ENCODE data around the gene CRYBA4.

Gene CRYBA4

GRCh38 chr22:26621663-26622062, at the start of gene CRYBA4:
CRYBA4 (plus strand) TSS chr22:26621963; CDS start chr22:26622597, 634 bp downstream.
- DNase-seq, result no peak

GRCh38 chr22:26573026-26573662, 48.6 kb upstream of the CRYBA4 start:
- no peak for DNase-seq

GRCh38 chr22:26574001-26574723, 47.6 kb upstream of the CRYBA4 start:
- DNase-seq, result no peak

GRCh38 chr22:26576026-26576680, 45.6 kb upstream of the CRYBA4 start:
- DNase-seq, result no peak

DNA sequence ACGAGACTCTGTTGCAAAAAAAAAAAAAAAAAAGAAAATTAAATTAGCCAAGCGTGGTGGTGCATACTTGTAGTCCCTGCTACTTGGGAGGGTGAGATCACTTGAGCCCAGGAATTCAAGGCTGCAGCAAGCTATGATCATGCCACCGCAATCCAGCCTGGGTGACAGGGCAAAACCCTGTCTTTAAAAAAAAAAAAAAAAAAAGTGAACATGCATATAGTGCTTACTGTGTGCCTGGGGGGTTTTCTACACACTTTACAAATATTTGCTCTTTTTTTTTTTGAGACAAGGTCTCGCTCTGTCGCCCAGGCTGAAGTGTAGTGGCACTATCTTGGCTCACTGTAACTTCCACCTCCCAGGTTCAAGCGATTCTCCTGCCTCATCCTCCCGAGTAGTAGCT, 44.7 kb upstream of the CRYBA4 start:
- no peak for DNase-seq

DNA sequence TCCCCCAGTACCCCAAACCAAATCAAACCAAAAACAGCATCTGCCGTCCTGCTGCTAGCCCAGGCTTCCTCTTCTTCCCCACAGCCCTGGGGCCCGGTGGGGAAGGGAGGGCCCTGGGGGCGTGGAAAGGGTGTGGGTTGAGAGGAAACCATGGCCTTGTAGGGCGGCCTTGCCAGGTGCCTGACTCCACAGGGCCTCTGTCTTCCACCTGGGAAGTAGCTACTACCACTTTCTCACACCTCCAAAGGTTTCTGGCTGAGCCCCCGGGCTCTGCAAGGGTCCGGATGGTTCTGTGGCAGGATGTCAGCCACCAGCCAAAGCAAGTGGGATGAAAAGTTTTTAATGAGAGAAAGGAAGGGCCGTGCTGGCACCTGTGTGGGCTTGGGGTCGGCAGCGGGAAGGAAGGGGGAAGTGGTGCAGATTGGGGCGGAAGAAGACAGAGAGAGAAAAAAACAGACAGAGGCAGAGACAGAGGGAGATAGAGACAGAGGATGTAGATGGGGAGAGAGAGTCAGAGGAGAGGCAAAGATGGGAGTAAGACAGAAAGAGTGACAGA, 42.4 kb upstream of the CRYBA4 start:
- peak; percentile 29 for DNase-seq

- DNase-seq, result no peak
These were observed 41.4 kb upstream of the CRYBA4 start for GRCh38 chr22:26580240-26580962.

DNA sequence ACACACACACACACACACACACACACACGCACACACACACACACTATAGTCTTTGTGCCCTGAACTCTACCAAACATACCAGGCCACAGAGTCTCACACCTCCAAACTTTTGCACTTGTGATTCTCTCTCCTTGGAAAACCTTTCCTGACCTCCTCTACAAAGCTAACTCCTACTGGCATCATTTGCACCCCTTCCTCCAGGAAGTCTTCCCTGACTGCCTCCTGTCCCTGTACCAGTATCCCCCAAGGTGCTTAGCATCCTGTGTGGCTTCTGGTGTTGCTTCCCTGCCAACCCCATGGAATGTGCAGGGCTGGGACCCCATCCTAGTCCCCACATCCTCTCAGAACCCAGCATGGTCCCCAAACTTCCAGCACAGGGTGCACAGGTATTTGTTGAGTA, 40.7 kb upstream of the CRYBA4 start:
- no peak for DNase-seq

DNA sequence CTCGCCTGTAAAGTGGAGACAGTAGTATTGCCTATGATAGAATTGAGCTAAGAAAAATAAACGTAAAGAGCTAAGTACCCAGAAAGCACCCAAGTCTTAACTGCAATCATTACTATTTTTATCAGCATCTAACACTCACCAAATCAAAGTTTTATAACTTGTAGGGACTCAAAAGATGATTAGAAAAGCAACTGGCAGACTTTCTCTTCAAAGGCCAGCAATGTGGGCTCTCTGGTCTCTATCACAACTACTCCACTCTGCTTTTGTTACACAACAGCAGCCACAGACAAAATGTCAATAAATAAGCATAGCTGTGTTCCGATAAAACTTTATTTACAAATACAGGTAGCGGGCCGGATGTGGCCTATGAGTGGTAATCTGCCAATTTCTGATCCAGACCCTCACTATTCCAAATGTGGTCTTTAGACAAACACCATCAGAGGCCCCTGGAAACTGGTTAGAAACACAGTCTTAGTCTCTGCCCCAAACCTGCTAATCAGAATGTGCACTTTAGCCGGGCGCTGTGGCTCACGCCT, 40.1 kb upstream of the CRYBA4 start:
- no peak for DNase-seq

DNA sequence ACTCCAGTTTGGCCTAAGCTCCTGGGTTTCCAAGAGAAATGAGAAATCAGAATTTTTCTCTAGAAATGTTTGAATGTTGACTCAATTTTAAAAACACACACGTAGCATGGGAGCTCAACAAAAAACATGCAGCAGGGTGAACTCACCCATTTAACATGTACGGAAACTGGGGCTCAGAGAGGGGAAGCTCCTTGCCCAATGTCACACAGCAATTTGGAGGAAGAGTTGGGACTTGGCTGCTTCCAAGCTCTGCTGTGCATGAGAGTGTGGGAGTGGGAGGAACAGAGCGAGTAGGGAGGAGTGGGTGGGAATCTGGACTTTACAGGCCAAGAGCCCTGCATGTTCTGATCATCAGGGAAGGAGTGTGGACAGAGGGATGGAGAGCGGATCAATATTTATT, 37.8 kb upstream of the CRYBA4 start:
- no peak for DNase-seq

- DNase-seq, result no peak
These were observed 36.5 kb upstream of the CRYBA4 start for GRCh38 chr22:26585104-26585790.

GRCh38 chr22:26586556-26587325, 35.0 kb upstream of the CRYBA4 start:
- no peak for DNase-seq

GRCh38 chr22:26587991-26588613, 33.7 kb upstream of the CRYBA4 start:
- no peak for DNase-seq

- DNase-seq, result no peak
These were observed 32.9 kb upstream of the CRYBA4 start for GRCh38 chr22:26588729-26589366.

- peak; percentile 10 for DNase-seq
These were observed 32.4 kb upstream of the CRYBA4 start for GRCh38 chr22:26589367-26589844.

DNA sequence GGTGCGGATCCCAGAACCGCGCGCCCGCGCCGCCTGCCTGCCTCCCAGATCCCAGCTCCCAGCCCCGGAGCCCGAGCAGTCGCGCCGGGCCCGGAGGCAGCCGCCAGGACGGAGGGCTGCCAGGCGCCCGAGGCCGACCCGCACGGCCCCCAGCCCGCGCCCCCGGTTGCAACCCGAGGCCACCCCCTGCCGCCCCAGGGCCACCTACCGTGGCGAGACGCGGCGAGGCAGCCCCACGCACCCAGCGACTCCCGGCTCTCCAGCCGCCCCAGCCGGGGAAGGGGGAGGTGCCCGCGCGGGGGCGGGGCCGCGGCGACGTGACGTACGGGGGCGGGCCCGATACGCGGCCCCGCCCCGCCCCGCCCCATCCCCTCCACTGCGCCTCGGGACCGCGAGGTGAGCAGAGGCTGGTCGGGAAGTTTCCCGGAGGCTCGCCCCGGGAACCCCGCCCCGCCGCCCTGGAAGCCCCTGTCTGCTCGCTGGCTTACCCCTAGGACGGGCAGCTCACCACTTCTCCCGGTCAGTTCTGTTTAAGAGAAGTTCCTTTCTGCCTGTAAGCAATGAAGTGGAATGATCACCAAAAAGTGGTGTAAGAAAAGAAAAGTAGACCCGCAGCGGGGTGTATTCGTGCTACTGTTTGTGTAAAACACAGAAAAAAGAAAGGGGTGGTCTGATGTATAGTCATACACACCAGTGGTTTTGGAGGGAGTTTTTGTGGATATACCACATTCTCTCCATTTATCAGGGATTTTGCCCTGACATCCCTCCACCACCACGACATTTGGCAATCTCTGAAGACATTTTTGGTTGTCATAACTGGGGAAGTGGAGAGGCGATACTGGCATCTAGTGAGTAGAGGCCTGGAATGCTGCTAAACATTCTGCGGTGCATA, 31.7 kb upstream of the CRYBA4 start, which contains the start of gene TPST2:
Gene TPST2 (minus strand): TSS at position 288 of the 892 bp plus-strand sequence. CDS start 48,502 bp downstream, outside the sequence.
- DNase-seq, result peak; percentile 71

DNA sequence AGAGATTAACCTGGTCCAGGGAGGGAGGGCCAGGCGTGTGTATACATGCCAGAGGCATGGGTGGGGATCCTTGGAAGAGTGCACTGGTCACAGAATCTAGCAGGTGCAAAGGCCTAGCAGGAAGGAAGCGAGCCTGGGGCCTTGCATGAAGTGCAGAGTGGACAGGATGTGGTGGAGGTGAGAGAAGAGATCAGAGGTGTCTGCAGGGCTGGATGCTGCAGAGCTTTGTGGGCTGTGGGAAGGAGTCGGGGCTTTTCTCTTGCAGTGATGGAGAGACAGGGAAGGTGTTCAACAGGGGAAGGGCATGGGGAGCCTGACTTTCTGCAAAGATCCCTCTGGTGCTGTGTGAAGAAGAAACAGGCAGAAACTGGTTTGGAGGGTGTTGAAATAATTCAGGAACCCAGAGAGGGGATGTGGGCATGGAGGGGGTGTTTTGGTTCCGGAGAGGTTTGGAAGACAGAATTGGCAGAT, 29.3 kb upstream of the CRYBA4 start:
- peak; percentile 11 for DNase-seq

GRCh38 chr22:26593763-26594162, 28.0 kb upstream of the CRYBA4 start:
- DNase-seq, result no peak

DNA sequence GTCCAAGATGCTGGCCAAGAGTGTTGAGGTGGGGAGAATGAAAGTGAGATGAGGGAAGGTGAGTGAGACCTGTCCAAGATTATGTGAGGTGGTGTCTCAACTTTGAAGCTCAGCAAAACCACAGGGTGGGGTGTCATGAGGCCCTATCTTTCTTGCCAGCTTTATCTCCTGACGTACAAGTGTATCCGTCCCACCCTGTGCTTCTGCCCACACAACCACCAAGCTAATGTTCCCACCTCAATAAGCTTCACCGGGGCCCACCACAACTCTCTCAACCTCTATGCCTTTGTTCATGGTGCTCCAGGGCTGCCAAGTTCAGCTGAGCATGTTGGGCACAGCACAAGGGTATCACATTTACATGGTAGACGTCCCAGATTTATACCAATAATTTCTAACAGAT, 24.7 kb upstream of the CRYBA4 start:
- no peak for DNase-seq
